ENCODE data around the gene ASAP2. TPM values are rescaled to one million over a fixed set of nuclear protein-coding genes. Genes with fewer than 3 reads are reported as not detected.

The ASAP2 gene
- total and polyA plus RNA-seq, 2 donors (not counting 1 experiment from before 2014, with no cell fraction given), result 0.04 TPM; not detected in 1

DNA sequence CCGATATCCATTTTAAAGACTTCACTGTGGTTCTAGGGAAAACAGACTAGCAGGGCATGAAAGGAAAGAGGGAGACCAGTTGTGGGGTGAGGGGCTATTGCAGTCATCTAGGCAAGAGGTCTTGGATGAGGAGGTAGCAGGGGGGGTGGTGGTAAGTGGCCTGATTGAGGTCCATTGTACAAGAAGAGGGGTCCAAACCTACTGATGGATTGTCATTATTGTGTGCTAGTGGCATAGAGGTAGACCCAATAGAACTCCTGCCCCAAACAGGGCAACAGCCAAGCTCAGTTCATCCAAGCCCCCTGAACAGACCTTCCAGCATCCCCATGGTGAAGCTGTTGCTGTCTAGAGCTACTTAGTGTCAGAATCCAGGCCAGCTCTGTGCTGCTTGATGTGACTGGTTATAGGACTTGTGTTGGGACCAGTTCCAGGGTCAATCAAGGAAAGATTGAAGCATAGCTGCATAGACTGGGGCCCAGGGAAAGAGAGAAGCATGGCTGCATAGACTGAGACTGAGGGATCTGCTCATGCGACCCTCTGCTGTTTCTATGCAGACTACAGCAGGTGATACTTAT is 7.0 kb downstream of the ASAP2 start:
- 93% methylated on average over 1 of the region's 2 CpGs for WGBS (ENCODE audit: insufficient coverage)
- Histone ChIP-seq H3K27me3 (replicated peaks in 1 of 4; ENCODE audit: control extremely low read depth in 1 of 4, control insufficient read depth in 3 of 4, insufficient read depth in 4 of 4, low read length in 3 of 4) (peaks cover 0 to 4% (median 0%) of the 10 kb centered on the region in 4 experiments), H3K9ac (ENCODE audit: low read length) (no peak overlapping the region), H3K4me1 (ENCODE audit: control insufficient read depth in 2 of 2, insufficient read depth in 2 of 2, low read length in 2 of 2) (no peaks in the 10 kb centered on the region), H2AFZ (ENCODE audit: insufficient read depth, low read depth, low read length, poor library complexity, severe bottlenecking) (no peak overlapping the region), H3K79me2 (ENCODE audit: control insufficient read depth, insufficient read depth, low read length) (no peaks in the 10 kb centered on the region), H3K4me2 (replicated peaks; ENCODE audit: low read depth, low read length, poor library complexity, severe bottlenecking) (no peak overlapping the region), H3K4me3 (ENCODE audit: control extremely low read depth in 1 of 5, extremely low read depth in 1 of 5, insufficient read depth in 1 of 5, low read depth in 2 of 5, low read length in 4 of 5) (no peak overlapping the region), H3K27ac (ENCODE audit: low read length in 2 of 2) (no peak overlapping the region), H4K20me1 (ENCODE audit: control insufficient read depth, insufficient read depth, low read length, poor library complexity, severe bottlenecking) (no peaks in the 10 kb centered on the region), H3K9me3 (ENCODE audit: control extremely low read depth in 1 of 3, control insufficient read depth in 2 of 3, insufficient read depth in 1 of 3, low read length in 2 of 3) (no peaks in the 10 kb centered on the region), H3K36me3 (replicated peaks in 1 of 2; ENCODE audit: control extremely low read depth in 1 of 2, control insufficient read depth in 1 of 2, extremely low read depth in 1 of 2, insufficient read depth in 2 of 2, low read length in 1 of 2) (no peaks in the 10 kb centered on the region)
- ChIA-PET POLR2A (no interaction called here), CTCF (no interaction called here)
- TF ChIP-seq, protein P1, sequence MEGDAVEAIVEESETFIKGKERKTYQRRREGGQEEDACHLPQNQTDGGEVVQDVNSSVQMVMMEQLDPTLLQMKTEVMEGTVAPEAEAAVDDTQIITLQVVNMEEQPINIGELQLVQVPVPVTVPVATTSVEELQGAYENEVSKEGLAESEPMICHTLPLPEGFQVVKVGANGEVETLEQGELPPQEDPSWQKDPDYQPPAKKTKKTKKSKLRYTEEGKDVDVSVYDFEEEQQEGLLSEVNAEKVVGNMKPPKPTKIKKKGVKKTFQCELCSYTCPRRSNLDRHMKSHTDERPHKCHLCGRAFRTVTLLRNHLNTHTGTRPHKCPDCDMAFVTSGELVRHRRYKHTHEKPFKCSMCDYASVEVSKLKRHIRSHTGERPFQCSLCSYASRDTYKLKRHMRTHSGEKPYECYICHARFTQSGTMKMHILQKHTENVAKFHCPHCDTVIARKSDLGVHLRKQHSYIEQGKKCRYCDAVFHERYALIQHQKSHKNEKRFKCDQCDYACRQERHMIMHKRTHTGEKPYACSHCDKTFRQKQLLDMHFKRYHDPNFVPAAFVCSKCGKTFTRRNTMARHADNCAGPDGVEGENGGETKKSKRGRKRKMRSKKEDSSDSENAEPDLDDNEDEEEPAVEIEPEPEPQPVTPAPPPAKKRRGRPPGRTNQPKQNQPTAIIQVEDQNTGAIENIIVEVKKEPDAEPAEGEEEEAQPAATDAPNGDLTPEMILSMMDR (IDR thresholded peaks at IDR 0.05), result no peak
- TF ChIP-seq EZH2 (IDR thresholded peaks at IDR 0.05; ENCODE audit: borderline replicate concordance, insufficient read depth, low read depth, low read length, poor library complexity, severe bottlenecking), result no peak
- ATAC-seq (ENCODE audit: low read depth) (no peak), DNase-seq (no peak)
- Mint-ChIP-seq H3K27me3 (peaks cover 31% of the 10 kb centered on the region), H3K27ac (no peak overlapping the region), H3K4me1 (no peaks in the 10 kb centered on the region), H3K4me3 (no peak overlapping the region), H3K9me3 (ENCODE audit: insufficient read depth) (no peaks in the 10 kb centered on the region)
- intact Hi-C loops (cut with micrococcal nuclease), result no loop called here

DNA sequence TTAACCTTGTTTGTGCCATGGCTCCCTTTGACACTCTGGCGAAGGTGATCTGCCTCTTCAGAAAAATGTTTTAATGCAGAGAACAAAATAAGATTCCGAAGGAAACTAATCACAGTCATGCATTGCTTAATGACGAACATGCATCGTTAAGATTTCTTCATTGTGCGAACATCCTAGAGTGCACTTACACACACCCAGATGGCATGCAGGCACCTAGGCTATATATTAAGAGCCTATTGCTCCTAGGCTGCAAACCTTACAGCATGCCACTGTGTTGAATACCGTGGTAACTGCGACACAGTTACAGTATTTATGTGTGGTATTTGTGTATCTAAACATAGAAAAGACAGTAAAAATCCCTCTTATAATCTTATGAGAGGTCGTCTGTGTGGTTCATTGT is 8.3 kb downstream of the ASAP2 start:
- no peaks in the 10 kb centered on the region for H3K79me2 ChIP-seq (ENCODE audit: control insufficient read depth, insufficient read depth, low read length)
- TF ChIP-seq EZH2 (IDR thresholded peaks at IDR 0.05; ENCODE audit: borderline replicate concordance, insufficient read depth, low read depth, low read length, poor library complexity, severe bottlenecking), result no peak
- TF ChIP-seq, protein P1 (IDR thresholded peaks at IDR 0.05), result no peak

More for the DNA sequence above, 8.3 kb downstream of the ASAP2 start:
- no peaks in the 10 kb centered on the region for H4K20me1 ChIP-seq (ENCODE audit: control insufficient read depth, insufficient read depth, low read length, poor library complexity, severe bottlenecking)
- Mint-ChIP-seq H3K9me3 (ENCODE audit: insufficient read depth) (no peaks in the 10 kb centered on the region), H3K27me3 (peaks cover 22% of the 10 kb centered on the region), H3K4me1 (no peaks in the 10 kb centered on the region), H3K4me3 (no peak overlapping the region), H3K27ac (no peak overlapping the region)
- no peak overlapping the region for H3K4me3 ChIP-seq (ENCODE audit: control extremely low read depth in 1 of 5, extremely low read depth in 1 of 5, insufficient read depth in 1 of 5, low read depth in 2 of 5, low read length in 4 of 5)
- no peaks in the 10 kb centered on the region for H3K4me1 ChIP-seq (ENCODE audit: control insufficient read depth in 2 of 2, insufficient read depth in 2 of 2, low read length in 2 of 2)
- POLR2A ChIA-PET, result no interaction called here
- no peak overlapping the region for H2AFZ ChIP-seq (ENCODE audit: insufficient read depth, low read depth, low read length, poor library complexity, severe bottlenecking)
- intact Hi-C loops (cut with micrococcal nuclease), result no loop called here
- CTCF ChIA-PET, result no interaction called here
- no peak overlapping the region for H3K27ac ChIP-seq (ENCODE audit: low read length in 2 of 2)
- no peaks in the 10 kb centered on the region for H3K36me3 ChIP-seq (replicated peaks in 1 of 2; ENCODE audit: control extremely low read depth in 1 of 2, control insufficient read depth in 1 of 2, extremely low read depth in 1 of 2, insufficient read depth in 2 of 2, low read length in 1 of 2)
- no peak overlapping the region for H3K9ac ChIP-seq (ENCODE audit: low read length)
- DNase-seq (no peak), ATAC-seq (ENCODE audit: low read depth) (no peak)
- H3K27me3 ChIP-seq (replicated peaks in 1 of 4; ENCODE audit: control extremely low read depth in 1 of 4, control insufficient read depth in 3 of 4, insufficient read depth in 4 of 4, low read length in 3 of 4), result peaks cover 0 to 4% (median 0%) of the 10 kb centered on the region in 4 experiments
- no peaks in the 10 kb centered on the region for H3K9me3 ChIP-seq (ENCODE audit: control extremely low read depth in 1 of 3, control insufficient read depth in 2 of 3, insufficient read depth in 1 of 3, low read length in 2 of 3)
- H3K4me2 ChIP-seq (replicated peaks; ENCODE audit: low read depth, low read length, poor library complexity, severe bottlenecking), result no peak overlapping the region
- WGBS (ENCODE audit: insufficient coverage), result 97% methylated on average over 5 of the region's 8 CpGs
